Liver (tissue), 9 donors: ENCODE results near the gene ARHGAP10. TPM values are rescaled to one million over a fixed set of nuclear protein-coding genes. Genes with fewer than 3 reads are reported as not detected.

Source experiments
- DNase-seq: peaks from one replicate; pipeline ENCODE4 v3.0.0-alpha.2; 2017; ENCODE audit warnings: low spot score
- H3K27ac ChIP-seq, 2 donors: one replicate each; pipeline ENCODE4 v1.7.0; 2013; ENCODE audit warnings: inconsistent platforms in 2 of 2, low read length in 2 of 2, control low read depth in 1 of 2, low read depth in 1 of 2, mild to moderate bottlenecking in 1 of 2
- H3K27me3 ChIP-seq, 4 donors: one replicate each; pipeline versions ENCODE4 v1.6.1 to v1.7.0; 2013; ENCODE audit warnings: low read length in 3 of 4, inconsistent platforms in 1 of 4, mild to moderate bottlenecking in 1 of 4, moderate library complexity in 1 of 4; ENCODE audit not compliant: control insufficient read depth in 4 of 4, insufficient read depth in 4 of 4
- H3K36me3 ChIP-seq, 4 donors: one replicate each; pipeline versions ENCODE4 v1.6.1 to v1.7.0; 2013; ENCODE audit warnings: low read length in 3 of 4, mild to moderate bottlenecking in 3 of 4, low read depth in 1 of 4, moderate library complexity in 1 of 4; ENCODE audit not compliant: control insufficient read depth in 4 of 4, insufficient read depth in 3 of 4
- H3K4me1 ChIP-seq, 4 donors: one replicate each; pipeline versions ENCODE4 v1.6.1 to v1.7.0; 2013; ENCODE audit warnings: low read length in 3 of 4, mild to moderate bottlenecking in 3 of 4, moderate library complexity in 1 of 4; ENCODE audit not compliant: control insufficient read depth in 4 of 4, insufficient read depth in 4 of 4
- H3K4me3 ChIP-seq, 3 donors: one replicate each; pipeline versions ENCODE4 v1.6.1 to v1.7.0; 2013; ENCODE audit warnings: low read length in 3 of 3, control low read depth in 1 of 3, low read depth in 1 of 3, mild to moderate bottlenecking in 1 of 3
- H3K9ac ChIP-seq, 2 donors: one replicate each; pipeline ENCODE4 v1.7.0; 2013; ENCODE audit warnings: low read length in 2 of 2, mild to moderate bottlenecking in 2 of 2, moderate library complexity in 2 of 2, control low read depth in 1 of 2, low read depth in 1 of 2
- H3K9me3 ChIP-seq, 4 donors: one replicate each; pipeline versions ENCODE4 v1.6.1 to v1.7.0; 2013; ENCODE audit warnings: low read length in 3 of 4; ENCODE audit not compliant: control insufficient read depth in 4 of 4
- ATF3 ChIP-seq: IDR thresholded peaks from 2 replicates; pipeline ENCODE4 v1.6.1; 2016; ENCODE audit warnings: antibody characterized with exemption
- EGR1 ChIP-seq, 2 donors: IDR thresholded peaks; 2 replicates each; pipeline ENCODE4 v1.6.1; 2016 to 2018; ENCODE audit warnings: antibody characterized with exemption in 2 of 2, low read depth in 2 of 2
- FOXA1 ChIP-seq: IDR thresholded peaks from 2 replicates; pipeline ENCODE4 v1.6.1; 2016; ENCODE audit warnings: antibody characterized with exemption
- FOXA2 ChIP-seq: IDR thresholded peaks from 2 replicates; pipeline ENCODE4 v1.6.1; 2016; ENCODE audit warnings: antibody characterized with exemption
- GABPA ChIP-seq, 2 donors: IDR thresholded peaks in 1 of 2; conservative IDR thresholded peaks in 1 of 2; 2 replicates each; pipeline ENCODE4 v1.6.1; 2016; ENCODE audit warnings: antibody characterized with exemption in 2 of 2, mild to moderate bottlenecking in 1 of 2, moderate library complexity in 1 of 2
- HNF4A ChIP-seq, 2 donors: conservative IDR thresholded peaks; 2 replicates each; pipeline ENCODE4 v1.6.1; 2016; ENCODE audit warnings: antibody characterized with exemption in 2 of 2, mild to moderate bottlenecking in 2 of 2
- HNF4G ChIP-seq: IDR thresholded peaks from 2 replicates; pipeline ENCODE4 v1.6.1; 2016; ENCODE audit warnings: antibody characterized with exemption
- JUND ChIP-seq, 2 donors: IDR thresholded peaks; 2 replicates each; pipeline ENCODE4 v1.6.1; 2016; ENCODE audit warnings: antibody characterized with exemption in 2 of 2
- MAX ChIP-seq: IDR thresholded peaks from 2 replicates; pipeline ENCODE4 v1.6.1; 2016; ENCODE audit warnings: antibody characterized with exemption
- NR2F2 ChIP-seq: IDR thresholded peaks from 2 replicates; pipeline ENCODE4 v1.6.1; 2016; ENCODE audit warnings: antibody characterized with exemption
- RAD21 ChIP-seq, 2 donors: IDR thresholded peaks; 2 replicates each; pipeline ENCODE4 v1.6.1; 2016; ENCODE audit warnings: antibody characterized with exemption in 2 of 2, mild to moderate bottlenecking in 2 of 2
- REST ChIP-seq: IDR thresholded peaks from 2 replicates; pipeline ENCODE4 v1.6.1; 2016; ENCODE audit warnings: antibody characterized with exemption, mild to moderate bottlenecking
- RXRA ChIP-seq, 2 donors: IDR thresholded peaks; 2 replicates each; pipeline ENCODE4 v1.6.1; 2017 to 2018; ENCODE audit warnings: antibody characterized with exemption in 2 of 2, mild to moderate bottlenecking in 1 of 2
- SP1 ChIP-seq: IDR thresholded peaks from 2 replicates; pipeline ENCODE4 v1.6.1; 2018; ENCODE audit warnings: antibody characterized with exemption, mild to moderate bottlenecking
- TAF1 ChIP-seq: conservative IDR thresholded peaks from 2 replicates; pipeline ENCODE4 v1.6.1; 2016; ENCODE audit warnings: antibody characterized with exemption, mild to moderate bottlenecking
- YY1 ChIP-seq: IDR thresholded peaks from 2 replicates; pipeline ENCODE4 v1.6.1; 2016; ENCODE audit warnings: antibody characterized with exemption, mild to moderate bottlenecking
- ZBTB33 ChIP-seq: IDR thresholded peaks from 2 replicates; pipeline ENCODE4 v1.6.1; 2016; ENCODE audit warnings: antibody characterized with exemption
- WGBS: extraction: QIAGEN DNeasy Blood & Tissue Kit; methylation state at CpG from one replicate; pipeline ENCODE4 v1.1.7; 2013; 5-methylcytosine and 5-hydroxymethylcytosine counted together
- polyA plus RNA-seq, 2 donors: library from polyadenylated mRNA; stranded (reverse) in 1 of 2; unstranded in 1 of 2; fragments of 200-250 nt in 1 of 2; fragments of >200 nt in 1 of 2; fragmentation: Nextera tagmentation in 1 of 2; extraction: Ambion mirVana in 1 of 2; gene quantifications; one replicate each; pipeline versions ENCODE4 v1.2.1 to v1.2.3, GENCODE V29; 2013 to 2015
- total RNA-seq, 2 donors: library from RNA; depleted of rRNA; stranded (reverse); fragments of >200 nt; gene quantifications; one replicate each; pipeline ENCODE4 v1.2.3, GENCODE V29; 2014
- TF ChIP-seq, protein P1 (sequence below): fragments of 150-350 bp; IDR thresholded peaks from 2 replicates; pipeline ENCODE4 v1.5.1; 2017; ENCODE audit warnings: improper control_type of control experiment, low read depth, low read length; ENCODE audit not compliant: missing input control
- donor health status: healthy.
- donor health status: healthy.
- donor health status: healthy.
- donor health status: healthy.
- donor health status: healthy.

The ARHGAP10 gene
- total and polyA plus RNA-seq, 4 donors: 1.5 to 13.0 (median 4.3) TPM

GRCh38 chr4:147923854-147924253 lies 192.0 kb downstream of the ARHGAP10 start:
- Histone ChIP-seq H3K27me3 (no peaks in the 10 kb centered on the region), H3K36me3 (no peaks in the 10 kb centered on the region), H3K9me3 (no peaks in the 10 kb centered on the region), H3K4me1 (no peaks in the 10 kb centered on the region), H3K27ac (no peak overlapping the region), H3K4me3 (no peak overlapping the region), H3K9ac (no peak overlapping the region)
- no peak for DNase-seq
- WGBS: 93% methylated on average over 4 of the region's 4 CpGs
- TF ChIP-seq SP1 (no peak), HNF4G (no peak), EGR1 (IDR thresholded peaks at IDR 0.05; ENCODE audit: low read depth in 2 of 2) (no peak), TAF1 (no peak), JUND (IDR thresholded peaks at IDR 0.05) (no peak), GABPA (IDR thresholded peaks at IDR 0.05 in 1 of 2, conservative IDR thresholded peaks at IDR 0.05 in 1 of 2) (no peak), RAD21 (IDR thresholded peaks at IDR 0.05) (no peak), MAX (no peak), HNF4A (conservative IDR thresholded peaks at IDR 0.05) (no peak), FOXA1 (no peak), ATF3 (no peak), REST (no peak), ZBTB33 (no peak), NR2F2 (no peak), YY1 (no peak), RXRA (IDR thresholded peaks at IDR 0.05) (no peak), FOXA2 (no peak)
- TF ChIP-seq, protein P1, sequence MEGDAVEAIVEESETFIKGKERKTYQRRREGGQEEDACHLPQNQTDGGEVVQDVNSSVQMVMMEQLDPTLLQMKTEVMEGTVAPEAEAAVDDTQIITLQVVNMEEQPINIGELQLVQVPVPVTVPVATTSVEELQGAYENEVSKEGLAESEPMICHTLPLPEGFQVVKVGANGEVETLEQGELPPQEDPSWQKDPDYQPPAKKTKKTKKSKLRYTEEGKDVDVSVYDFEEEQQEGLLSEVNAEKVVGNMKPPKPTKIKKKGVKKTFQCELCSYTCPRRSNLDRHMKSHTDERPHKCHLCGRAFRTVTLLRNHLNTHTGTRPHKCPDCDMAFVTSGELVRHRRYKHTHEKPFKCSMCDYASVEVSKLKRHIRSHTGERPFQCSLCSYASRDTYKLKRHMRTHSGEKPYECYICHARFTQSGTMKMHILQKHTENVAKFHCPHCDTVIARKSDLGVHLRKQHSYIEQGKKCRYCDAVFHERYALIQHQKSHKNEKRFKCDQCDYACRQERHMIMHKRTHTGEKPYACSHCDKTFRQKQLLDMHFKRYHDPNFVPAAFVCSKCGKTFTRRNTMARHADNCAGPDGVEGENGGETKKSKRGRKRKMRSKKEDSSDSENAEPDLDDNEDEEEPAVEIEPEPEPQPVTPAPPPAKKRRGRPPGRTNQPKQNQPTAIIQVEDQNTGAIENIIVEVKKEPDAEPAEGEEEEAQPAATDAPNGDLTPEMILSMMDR: no peak
